GM12874 (cell line): ENCODE results near the gene SLC24A4.

Experiments
- TF ChIP-seq, protein P1 (sequence below): IDR thresholded peaks from 2 replicates; pipeline ENCODE4 v1.5.1; 2011; ENCODE audit warnings: low read depth, mild to moderate bottlenecking, control low read depth, low read length, moderate library complexity; ENCODE audit not compliant: insufficient read depth

The SLC24A4 gene

DNA sequence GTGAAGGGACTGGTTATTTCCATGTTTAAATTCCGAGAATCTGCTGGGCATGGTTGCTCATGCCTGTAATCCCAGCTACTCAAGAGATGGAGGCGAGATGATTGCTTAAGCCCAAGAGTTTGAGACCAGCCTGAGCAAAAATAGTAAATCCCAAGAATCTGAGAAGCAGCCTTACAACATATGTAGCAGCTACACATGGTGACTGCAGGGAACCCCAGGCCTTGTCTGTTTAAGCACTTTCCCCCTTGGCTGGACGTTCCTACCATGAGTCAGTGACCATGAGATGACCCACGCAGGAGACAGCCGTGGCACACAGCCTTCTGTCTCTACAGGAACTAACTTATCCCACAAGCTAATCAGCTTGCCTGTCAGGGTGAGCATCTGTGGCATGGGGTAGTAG is 5.5 kb upstream of the SLC24A4 start:
- TF ChIP-seq, protein P1, sequence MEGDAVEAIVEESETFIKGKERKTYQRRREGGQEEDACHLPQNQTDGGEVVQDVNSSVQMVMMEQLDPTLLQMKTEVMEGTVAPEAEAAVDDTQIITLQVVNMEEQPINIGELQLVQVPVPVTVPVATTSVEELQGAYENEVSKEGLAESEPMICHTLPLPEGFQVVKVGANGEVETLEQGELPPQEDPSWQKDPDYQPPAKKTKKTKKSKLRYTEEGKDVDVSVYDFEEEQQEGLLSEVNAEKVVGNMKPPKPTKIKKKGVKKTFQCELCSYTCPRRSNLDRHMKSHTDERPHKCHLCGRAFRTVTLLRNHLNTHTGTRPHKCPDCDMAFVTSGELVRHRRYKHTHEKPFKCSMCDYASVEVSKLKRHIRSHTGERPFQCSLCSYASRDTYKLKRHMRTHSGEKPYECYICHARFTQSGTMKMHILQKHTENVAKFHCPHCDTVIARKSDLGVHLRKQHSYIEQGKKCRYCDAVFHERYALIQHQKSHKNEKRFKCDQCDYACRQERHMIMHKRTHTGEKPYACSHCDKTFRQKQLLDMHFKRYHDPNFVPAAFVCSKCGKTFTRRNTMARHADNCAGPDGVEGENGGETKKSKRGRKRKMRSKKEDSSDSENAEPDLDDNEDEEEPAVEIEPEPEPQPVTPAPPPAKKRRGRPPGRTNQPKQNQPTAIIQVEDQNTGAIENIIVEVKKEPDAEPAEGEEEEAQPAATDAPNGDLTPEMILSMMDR: no peak

DNA sequence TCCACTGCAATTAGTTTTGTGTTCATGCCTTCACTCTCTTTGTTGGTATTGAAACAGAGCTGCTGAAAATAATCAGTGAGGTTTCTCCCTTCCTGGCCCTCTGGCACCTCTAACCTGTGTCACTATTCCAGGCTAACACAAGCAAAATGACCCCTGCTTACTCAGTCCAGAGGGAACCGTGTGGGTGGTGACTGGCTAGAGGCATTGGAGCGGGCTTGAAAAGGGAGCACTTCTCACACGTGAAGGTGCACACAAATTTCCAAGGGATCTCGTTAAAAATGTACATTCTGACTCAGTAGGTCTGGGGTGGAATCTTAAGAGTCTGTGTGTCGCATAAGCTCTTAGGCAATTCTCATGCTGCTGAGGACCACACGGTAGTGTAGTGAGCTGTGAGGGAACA is 1.3 kb upstream of the SLC24A4 start:
- TF ChIP-seq, protein P1: no peak

DNA sequence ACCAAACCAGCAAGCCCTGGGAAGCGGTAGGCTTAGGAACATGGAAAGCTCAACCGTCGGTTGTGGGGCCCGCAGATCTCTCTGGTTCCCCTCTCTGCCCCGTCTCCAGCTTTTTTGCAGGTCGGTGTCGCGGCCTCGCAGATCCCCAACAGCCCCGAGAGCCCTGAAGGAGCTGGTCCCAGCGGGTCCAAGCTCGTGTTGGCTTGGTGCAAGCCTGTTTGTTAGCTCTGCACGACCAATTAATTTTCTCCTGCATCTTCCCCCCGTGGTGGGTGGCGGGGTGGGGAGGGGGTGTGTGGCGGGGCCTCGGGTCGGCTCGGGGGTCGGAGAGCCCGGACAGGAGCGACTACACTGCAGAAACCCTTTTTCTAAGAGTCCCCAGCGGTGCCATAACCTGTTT is 449 bp upstream of the SLC24A4 start:
- TF ChIP-seq, protein P1: no peak

DNA sequence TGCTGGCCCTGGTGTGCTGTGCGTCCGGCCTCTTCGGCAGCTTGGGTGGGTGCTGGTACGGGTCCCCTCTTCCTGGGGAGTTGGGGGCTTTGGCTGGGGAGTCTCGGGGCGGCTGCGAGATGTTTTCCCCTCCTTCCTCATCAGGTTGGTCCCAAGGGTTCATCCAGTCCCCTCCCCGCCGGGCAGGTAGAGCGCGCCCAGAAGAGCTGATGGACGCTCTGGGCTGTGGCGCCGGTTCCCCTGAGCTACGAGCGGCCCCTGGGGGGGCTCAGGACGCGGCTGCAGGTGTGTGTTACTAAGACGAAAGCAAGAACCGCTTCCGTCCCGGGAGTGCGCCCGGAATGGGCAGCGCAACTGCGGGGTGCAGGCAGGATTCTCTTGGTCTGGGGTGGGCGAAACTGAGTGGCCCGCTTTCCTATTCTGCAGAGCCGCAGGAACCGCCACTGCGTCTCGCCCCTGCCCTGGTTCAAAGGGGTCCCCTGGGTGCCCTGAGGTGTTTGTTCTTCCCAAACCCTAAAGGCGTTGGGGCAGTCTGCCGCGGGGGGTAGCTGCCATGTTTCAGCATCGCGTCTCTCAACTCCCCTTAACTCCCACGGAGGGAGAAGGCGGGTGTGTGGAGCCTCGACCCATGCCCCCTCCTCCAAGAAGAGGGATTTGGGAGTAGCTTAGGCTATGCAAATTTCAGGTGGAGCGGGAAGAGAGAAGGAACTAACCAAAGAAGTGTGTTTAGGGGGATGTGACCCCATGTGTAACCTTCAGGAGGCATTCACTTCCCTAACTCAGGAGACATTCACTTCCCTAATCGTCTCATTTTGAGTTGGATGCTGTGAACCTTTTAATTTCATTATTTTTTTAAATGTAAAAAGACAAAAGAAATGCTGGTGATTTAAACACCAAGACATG is 1.2 kb downstream of the SLC24A4 start:
- TF ChIP-seq, protein P1: no peak

DNA sequence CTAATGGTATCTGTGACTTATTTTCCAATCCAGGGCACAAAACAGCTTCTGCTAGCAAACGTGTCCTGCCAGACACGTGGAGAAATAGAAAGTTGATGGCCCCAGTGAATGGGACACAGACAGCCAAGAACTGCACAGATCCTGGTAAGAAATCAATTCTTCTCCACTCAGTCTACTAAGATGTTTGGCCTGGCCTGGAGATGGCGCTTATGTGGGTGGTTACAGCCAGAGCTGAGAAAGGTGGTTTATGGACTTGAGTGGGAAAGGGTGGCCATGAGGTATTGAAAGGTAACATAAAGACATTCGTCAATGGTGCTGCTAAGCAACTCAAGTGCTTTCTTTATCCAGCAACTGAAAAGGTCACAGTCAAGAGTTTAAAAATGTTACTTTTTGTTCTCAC is 2.9 kb downstream of the SLC24A4 start:
- TF ChIP-seq, protein P1: 0 out of 2 replicates have a peak, but pooled peaks have one; percentile 7

DNA sequence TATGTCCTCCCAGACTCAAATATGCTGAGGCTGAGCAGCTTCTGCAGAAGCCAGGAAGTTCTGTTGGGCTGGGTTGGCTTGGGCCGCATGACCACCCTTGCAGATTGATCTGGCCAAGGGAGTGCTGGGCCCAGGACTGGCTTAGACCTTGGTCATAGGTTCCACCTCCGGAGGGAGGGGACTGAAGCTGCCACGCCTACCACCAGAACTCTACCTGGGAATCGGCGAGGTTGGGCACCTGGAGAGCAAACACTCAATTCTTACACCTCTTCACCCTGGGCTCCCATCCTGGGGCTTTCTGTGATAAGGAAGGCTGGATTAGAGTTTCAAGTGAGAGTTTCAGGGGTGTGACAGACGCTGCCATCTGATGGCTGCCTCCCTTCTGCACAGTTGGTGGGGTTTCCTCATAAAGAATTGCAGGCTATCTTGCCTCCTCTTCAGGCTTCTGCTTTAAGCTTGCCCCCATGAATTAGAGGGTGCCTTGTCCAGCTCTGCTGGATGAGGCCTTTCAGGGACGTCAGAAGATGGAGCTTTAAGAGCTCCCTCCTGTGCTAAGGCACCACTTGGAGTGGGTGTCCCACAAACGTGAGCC is 5.8 kb downstream of the SLC24A4 start:
- TF ChIP-seq, protein P1: no peak

DNA sequence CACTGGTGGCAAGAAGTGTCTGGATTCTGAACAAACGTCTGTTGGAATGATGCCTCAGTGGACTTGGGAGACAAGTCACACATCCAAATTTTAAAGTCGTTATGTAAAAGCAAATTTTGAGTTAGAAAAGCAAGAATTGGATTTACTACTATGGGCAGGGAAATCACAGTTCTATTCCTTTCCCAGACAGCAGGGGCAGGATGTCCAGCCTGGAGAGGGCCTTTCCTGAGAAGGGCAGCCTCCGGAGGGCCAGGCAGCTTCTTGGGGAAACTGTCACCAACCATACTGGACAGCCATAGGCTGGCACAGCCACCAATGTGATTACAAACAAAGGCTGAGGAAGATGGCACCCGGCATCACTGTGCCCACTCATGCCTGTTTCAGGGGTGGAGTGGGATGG is 11.1 kb downstream of the SLC24A4 start:
- TF ChIP-seq, protein P1: no peak
